Tibial nerve (tissue), 4 donors: ENCODE measurements around the gene DNAJC11. TPM values are rescaled to one million over a fixed set of nuclear protein-coding genes. Genes with fewer than 3 reads are reported as not detected.

Experiments
- DNase-seq, 2 donors: peaks; one replicate each; pipeline ENCODE4 v3.0.0-alpha.2; 2019; ENCODE audit warnings: low spot score in 2 of 2
- H3K27ac ChIP-seq, 4 donors: fragments of 200-600 bp; sonication (generic) in 3 of 4; one replicate each; pipeline ENCODE4 v1.5.1; 2017 to 2019; ENCODE audit warnings: mild to moderate bottlenecking in 1 of 4
- H3K27me3 ChIP-seq, 2 donors: fragments of 200-600 bp; sonication (generic) in 1 of 2; one replicate each; pipeline versions ENCODE4 v1.5.1 to v1.6.0; 2017 to 2019
- H3K36me3 ChIP-seq, 3 donors: fragments of 200-600 bp; sonication (generic); one replicate each; pipeline ENCODE4 v1.5.1; 2018 to 2019
- H3K4me1 ChIP-seq, 4 donors: fragments of 200-600 bp; sonication (generic) in 3 of 4; one replicate each; pipeline ENCODE4 v1.5.1; 2017 to 2019
- H3K4me3 ChIP-seq, 4 donors: fragments of 200-600 bp; sonication (generic) in 3 of 4; one replicate each; pipeline ENCODE4 v1.5.1; 2017 to 2019; ENCODE audit warnings: mild to moderate bottlenecking in 1 of 4, moderate library complexity in 1 of 4
- H3K9me3 ChIP-seq, 4 donors: fragments of 200-600 bp; sonication (generic) in 3 of 4; one replicate each; pipeline ENCODE4 v1.5.1; 2017 to 2019
- EP300 ChIP-seq, 2 donors: sonication (generic); formaldehyde crosslinking; IDR thresholded peaks; one replicate each; pipeline ENCODE4 v1.6.1; 2017; ENCODE audit warnings: antibody characterized with exemption in 2 of 2, mild to moderate bottlenecking in 1 of 2
- POLR2A ChIP-seq, 2 donors: fragments of 450-650 bp; IDR thresholded peaks; one replicate each; pipeline ENCODE4 v1.6.1; 2017; ENCODE audit warnings: antibody characterized with exemption in 2 of 2, mild to moderate bottlenecking in 2 of 2, moderate library complexity in 2 of 2
- WGBS, 2 donors: methylation state at CpG; one replicate each; pipeline ENCODE4 v1.1.5; 2018; 5-methylcytosine and 5-hydroxymethylcytosine counted together
- total RNA-seq, 4 donors: library from RNA; depleted of rRNA; stranded (reverse); fragments of >200 nt; gene quantifications; one replicate each; pipeline ENCODE4 v1.1.0, GENCODE V29; 2016
- TF ChIP-seq, protein P1 (sequence below), 5 experiments: fragments of 200-600 bp in 3 of 5; fragments of 450-650 bp in 2 of 5; sonication (generic) in 3 of 5; IDR thresholded peaks; one replicate each; pipeline ENCODE4 v1.5.1; 2016 to 2019; ENCODE audit warnings: antibody characterized with exemption in 5 of 5, mild to moderate bottlenecking in 3 of 5, moderate library complexity in 2 of 5

DNAJC11 gene
- total RNA-seq, 4 donors from 2014 or later: 24.9 to 36.9 (median 31.7) TPM

DNA sequence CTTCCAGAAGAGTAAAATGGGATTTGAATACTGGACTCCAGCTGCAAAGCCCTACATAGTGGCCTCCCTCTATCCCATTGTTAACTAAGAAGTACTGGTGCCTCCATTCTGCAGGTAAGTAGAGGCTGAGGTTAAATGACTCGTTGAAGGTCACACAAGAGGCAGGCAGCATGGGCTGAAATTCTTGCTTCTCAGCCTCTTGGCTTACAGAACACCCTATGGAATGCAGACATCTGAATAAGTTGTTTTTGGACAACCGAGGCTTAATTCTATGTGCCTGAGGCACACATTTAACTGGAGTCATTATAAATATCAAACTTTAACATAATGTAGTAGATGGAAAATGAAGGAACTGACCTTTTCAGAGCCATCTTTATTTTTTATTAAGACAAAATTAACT lies 5.7 kb downstream of the DNAJC11 start:
- Histone ChIP-seq H3K27ac (no peak overlapping the region), H3K9me3 (no peaks in the 10 kb centered on the region), H3K4me1 (peaks cover 3 to 26% (median 11%) of the 10 kb centered on the region in 4 donors), H3K27me3 (no peaks in the 10 kb centered on the region), H3K4me3 (no peak overlapping the region), H3K36me3 (peaks cover 0 to 5% (median 0%) of the 10 kb centered on the region in 3 donors)
- no peak for TF ChIP-seq POLR2A (IDR thresholded peaks at IDR 0.05)
- TF ChIP-seq EP300 (IDR thresholded peaks at IDR 0.05): no peak
- TF ChIP-seq, protein P1, sequence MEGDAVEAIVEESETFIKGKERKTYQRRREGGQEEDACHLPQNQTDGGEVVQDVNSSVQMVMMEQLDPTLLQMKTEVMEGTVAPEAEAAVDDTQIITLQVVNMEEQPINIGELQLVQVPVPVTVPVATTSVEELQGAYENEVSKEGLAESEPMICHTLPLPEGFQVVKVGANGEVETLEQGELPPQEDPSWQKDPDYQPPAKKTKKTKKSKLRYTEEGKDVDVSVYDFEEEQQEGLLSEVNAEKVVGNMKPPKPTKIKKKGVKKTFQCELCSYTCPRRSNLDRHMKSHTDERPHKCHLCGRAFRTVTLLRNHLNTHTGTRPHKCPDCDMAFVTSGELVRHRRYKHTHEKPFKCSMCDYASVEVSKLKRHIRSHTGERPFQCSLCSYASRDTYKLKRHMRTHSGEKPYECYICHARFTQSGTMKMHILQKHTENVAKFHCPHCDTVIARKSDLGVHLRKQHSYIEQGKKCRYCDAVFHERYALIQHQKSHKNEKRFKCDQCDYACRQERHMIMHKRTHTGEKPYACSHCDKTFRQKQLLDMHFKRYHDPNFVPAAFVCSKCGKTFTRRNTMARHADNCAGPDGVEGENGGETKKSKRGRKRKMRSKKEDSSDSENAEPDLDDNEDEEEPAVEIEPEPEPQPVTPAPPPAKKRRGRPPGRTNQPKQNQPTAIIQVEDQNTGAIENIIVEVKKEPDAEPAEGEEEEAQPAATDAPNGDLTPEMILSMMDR (IDR thresholded peaks at IDR 0.05): no peak
- no peak for DNase-seq
- 52 to 56% methylated on average over 2 of the region's 2 CpGs for WGBS, 2 donors

DNA sequence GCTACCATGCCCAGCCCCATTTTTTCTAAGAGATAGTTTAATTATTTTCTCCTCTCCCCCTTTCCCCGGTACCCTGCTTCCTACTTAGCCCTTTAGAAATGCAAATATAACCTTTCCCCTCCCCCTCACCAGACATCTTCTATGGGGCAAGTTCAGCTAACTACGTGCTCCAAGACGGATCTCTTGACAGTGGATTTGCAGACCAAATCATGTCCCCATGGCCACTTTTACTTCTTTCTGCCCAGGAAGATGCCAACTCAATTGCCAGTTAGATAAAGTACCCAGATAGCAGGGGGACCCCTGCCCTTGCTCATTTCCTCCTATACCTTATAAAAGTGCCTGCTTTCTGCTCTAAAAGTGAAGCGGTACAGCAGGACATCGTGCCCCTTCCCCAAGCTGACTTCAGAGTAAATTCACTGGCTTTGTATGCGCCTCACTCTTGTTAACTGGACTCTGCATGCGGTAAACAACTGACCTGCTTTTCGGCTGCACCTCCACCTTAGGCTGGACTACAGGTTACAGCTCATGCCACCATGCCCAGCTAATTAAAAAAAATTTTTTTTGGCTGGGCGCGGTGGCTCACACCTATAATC lies 7.4 kb downstream of the DNAJC11 start:
- H3K27ac ChIP-seq: no peak overlapping the region
- H3K27me3 ChIP-seq: no peaks in the 10 kb centered on the region
- TF ChIP-seq, protein P1 (IDR thresholded peaks at IDR 0.05): no peak
- peaks cover 0 to 5% (median 0%) of the 10 kb centered on the region in 3 donors for H3K36me3 ChIP-seq
- no peak for DNase-seq
- no peak overlapping the region for H3K4me3 ChIP-seq
- no peaks in the 10 kb centered on the region for H3K9me3 ChIP-seq
- H3K4me1 ChIP-seq: peaks cover 0 to 10% (median 0%) of the 10 kb centered on the region in 4 donors
- 80 to 86% methylated on average over 10 of the region's 10 CpGs for WGBS, 2 donors

DNA sequence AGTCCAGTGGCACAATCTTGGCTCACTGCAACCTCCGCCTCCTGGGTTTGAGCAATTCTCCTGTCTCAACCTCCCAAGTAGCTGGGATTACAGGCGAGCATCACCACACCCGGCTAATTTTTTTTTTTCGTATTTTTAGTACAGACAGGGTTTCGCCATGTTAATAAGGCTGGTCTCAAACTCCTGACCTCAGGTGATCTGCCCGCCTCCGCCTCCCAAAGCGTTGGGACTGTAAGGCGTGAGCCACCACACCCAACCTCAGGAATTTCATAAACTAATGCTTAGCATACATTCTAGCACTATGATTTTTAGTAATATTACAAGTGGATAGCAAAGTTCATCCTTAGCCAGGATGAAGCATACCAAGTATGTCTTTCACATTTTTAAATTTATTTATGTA lies 8.7 kb downstream of the DNAJC11 start:
- no peak for DNase-seq
- H3K4me1 ChIP-seq: no peaks in the 10 kb centered on the region
- no peak overlapping the region for H3K4me3 ChIP-seq
- no peak for TF ChIP-seq POLR2A (IDR thresholded peaks at IDR 0.05)
- no peak for TF ChIP-seq EP300 (IDR thresholded peaks at IDR 0.05)
- TF ChIP-seq, protein P1 (IDR thresholded peaks at IDR 0.05): no peak
- H3K27me3 ChIP-seq: no peaks in the 10 kb centered on the region
- 91 to 95% methylated on average over 9 of the region's 9 CpGs for WGBS, 2 donors
- peaks cover 0 to 5% (median 0%) of the 10 kb centered on the region in 3 donors for H3K36me3 ChIP-seq
- H3K27ac ChIP-seq: no peak overlapping the region
- no peaks in the 10 kb centered on the region for H3K9me3 ChIP-seq

DNA sequence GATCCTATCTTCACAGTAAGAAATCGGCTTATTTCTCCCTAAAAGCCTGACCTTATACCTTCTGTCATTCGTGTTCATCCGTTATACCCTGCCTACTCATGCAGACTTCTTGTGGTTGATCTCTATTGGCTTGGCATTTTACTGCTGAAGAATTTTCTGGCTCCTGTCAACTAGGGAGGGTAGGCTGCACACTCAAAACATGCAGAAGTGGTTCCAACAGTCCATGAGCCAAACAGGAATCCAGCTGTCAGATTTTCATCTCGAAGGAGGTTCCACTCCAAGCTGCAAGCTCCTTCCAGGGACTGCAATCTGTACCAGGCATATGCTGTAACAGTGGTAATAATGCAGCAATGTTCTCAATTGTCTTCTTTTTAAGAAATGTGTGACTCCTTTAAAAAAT lies 10.1 kb downstream of the DNAJC11 start:
- no peaks in the 10 kb centered on the region for H3K27me3 ChIP-seq
- no peaks in the 10 kb centered on the region for H3K4me1 ChIP-seq
- no peak for DNase-seq
- no peak overlapping the region for H3K27ac ChIP-seq
- 73 to 82% methylated on average over 4 of the region's 4 CpGs for WGBS, 2 donors
- no peak for TF ChIP-seq EP300 (IDR thresholded peaks at IDR 0.05)
- no peak overlapping the region for H3K4me3 ChIP-seq
- H3K36me3 ChIP-seq: peaks cover 0 to 5% (median 0%) of the 10 kb centered on the region in 3 donors
- H3K9me3 ChIP-seq: no peaks in the 10 kb centered on the region

DNA sequence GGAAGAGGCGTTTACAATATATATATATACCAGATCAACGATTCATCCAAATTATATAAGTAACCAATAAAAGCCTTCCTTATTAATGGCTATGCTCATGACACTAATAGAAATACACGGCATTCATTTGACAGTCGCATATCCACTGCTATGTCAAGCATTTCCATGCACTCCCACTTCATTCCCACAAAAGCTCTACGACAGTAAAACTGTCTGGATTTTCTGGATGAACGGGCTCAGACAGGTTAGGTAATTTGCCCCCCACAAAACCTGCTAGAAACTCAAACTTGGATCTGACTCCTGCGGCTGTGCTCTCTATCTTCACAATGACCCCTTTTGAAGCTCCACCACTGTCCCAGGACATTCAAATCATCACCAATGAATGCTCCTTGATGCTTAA lies 11.4 kb downstream of the DNAJC11 start:
- no peaks in the 10 kb centered on the region for H3K9me3 ChIP-seq
- no peak for TF ChIP-seq POLR2A (IDR thresholded peaks at IDR 0.05)
- TF ChIP-seq, protein P1 (IDR thresholded peaks at IDR 0.05): no peak
- TF ChIP-seq EP300 (IDR thresholded peaks at IDR 0.05): no peak
- H3K36me3 ChIP-seq: no peaks in the 10 kb centered on the region
- 87 to 93% methylated on average over 7 of the region's 7 CpGs for WGBS, 2 donors
- H3K4me1 ChIP-seq: no peaks in the 10 kb centered on the region
- no peaks in the 10 kb centered on the region for H3K27me3 ChIP-seq
- no peak for DNase-seq
- H3K27ac ChIP-seq: no peak overlapping the region
- no peak overlapping the region for H3K4me3 ChIP-seq

DNA sequence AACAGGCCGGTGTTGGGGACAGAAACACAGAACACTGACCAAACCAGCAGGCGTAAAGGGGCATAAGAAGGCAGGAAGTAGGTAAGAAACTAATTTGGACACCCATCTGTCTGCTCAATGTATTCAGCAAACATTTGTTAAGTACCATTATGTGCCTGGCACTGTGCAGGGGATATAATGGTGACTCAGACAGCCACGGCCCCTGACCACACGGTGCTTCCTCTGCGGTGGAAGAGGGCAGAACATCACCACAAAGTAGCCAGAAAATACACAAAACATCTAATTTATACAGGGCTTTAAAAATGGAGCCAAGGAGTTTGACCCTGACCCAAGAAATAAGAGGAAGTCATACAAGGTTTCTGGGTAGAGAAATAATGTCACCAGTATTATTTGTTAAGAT lies 12.9 kb downstream of the DNAJC11 start:
- no peaks in the 10 kb centered on the region for H3K4me1 ChIP-seq
- WGBS, 2 donors: 72 to 75% methylated on average over 5 of the region's 5 CpGs
- H3K27ac ChIP-seq: no peak overlapping the region
- TF ChIP-seq, protein P1 (IDR thresholded peaks at IDR 0.05): no peak
- TF ChIP-seq EP300 (IDR thresholded peaks at IDR 0.05) (no peak), POLR2A (IDR thresholded peaks at IDR 0.05) (no peak)
- no peak overlapping the region for H3K4me3 ChIP-seq
- H3K36me3 ChIP-seq: no peaks in the 10 kb centered on the region
- no peaks in the 10 kb centered on the region for H3K9me3 ChIP-seq
- DNase-seq: no peak
- H3K27me3 ChIP-seq: no peaks in the 10 kb centered on the region
